Measurements from ENCODE around the gene SLC32A1.

GRCh38 chr20:38757145-38757775 is 33.0 kb downstream of the SLC32A1 start:
- no peak for TF ChIP-seq POLR2A (IDR thresholded peaks at IDR 0.05; ENCODE audit: low read length)
- TF ChIP-seq GATA1 (IDR thresholded peaks at IDR 0.05; ENCODE audit: low read depth, low read length), result no peak
